ENCODE results near the gene USP49. TPM values are rescaled to one million over a fixed set of nuclear protein-coding genes. Genes with fewer than 3 reads are reported as not detected.
A peak's percentile ranks its signal among the peaks of the same experiment; 100 is the strongest.

Gene USP49
- total RNA-seq, 4 donors from 2014 or later = 2.9 to 17.1 (median 4.1) TPM

GRCh38 chr6:41932378-41932777, 37.2 kb upstream of the USP49 start:
- Histone ChIP-seq H3K4me3 (no peak overlapping the region), H3K36me3 (peaks cover 85% of the 10 kb centered on the region), H3K9me3 (no peaks in the 10 kb centered on the region), H3K27me3 (no peaks in the 10 kb centered on the region), H3K4me1 (peaks cover 15% of the 10 kb centered on the region), H3K27ac (no peak overlapping the region)
- no peak for DNase-seq (ENCODE audit: low spot score in 2 of 2)
- no peak for TF ChIP-seq CTCF (IDR thresholded peaks at IDR 0.05)
- no peak for TF ChIP-seq POLR2AphosphoS5 (IDR thresholded peaks at IDR 0.05)
- no peak for TF ChIP-seq EP300 (IDR thresholded peaks at IDR 0.05)
- WGBS = 93% methylated on average over 15 of the region's 15 CpGs

DNA sequence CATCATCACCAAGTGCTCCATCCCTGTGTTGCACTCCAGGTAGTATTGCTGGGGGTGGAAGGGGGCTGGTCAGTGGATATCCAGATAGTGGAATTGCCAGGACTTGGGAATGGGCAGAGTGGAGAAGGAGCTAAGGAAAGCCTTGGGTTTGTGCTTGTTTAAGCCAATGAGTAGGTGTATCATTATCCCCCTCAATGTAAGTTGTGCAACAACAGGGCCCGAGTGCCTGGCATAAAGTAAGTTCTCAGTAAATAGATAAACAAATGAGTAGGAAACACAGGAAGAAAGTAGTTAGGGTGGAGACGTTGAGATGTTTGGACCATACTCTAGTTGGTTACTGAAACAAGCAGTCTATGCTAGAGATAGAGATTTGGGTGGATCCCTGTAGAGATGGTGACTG, 36.6 kb upstream of the USP49 start:
- peaks cover 11% of the 10 kb centered on the region for H3K4me1 ChIP-seq
- no peak for TF ChIP-seq CTCF (IDR thresholded peaks at IDR 0.05)
- no peaks in the 10 kb centered on the region for H3K9me3 ChIP-seq
- DNase-seq (ENCODE audit: low spot score in 2 of 2) = no peak
- 42% methylated on average over 2 of the region's 2 CpGs for WGBS
- peaks cover 89% of the 10 kb centered on the region for H3K36me3 ChIP-seq
- no peak overlapping the region for H3K4me3 ChIP-seq
- no peak overlapping the region for H3K27ac ChIP-seq
- no peaks in the 10 kb centered on the region for H3K27me3 ChIP-seq

DNA sequence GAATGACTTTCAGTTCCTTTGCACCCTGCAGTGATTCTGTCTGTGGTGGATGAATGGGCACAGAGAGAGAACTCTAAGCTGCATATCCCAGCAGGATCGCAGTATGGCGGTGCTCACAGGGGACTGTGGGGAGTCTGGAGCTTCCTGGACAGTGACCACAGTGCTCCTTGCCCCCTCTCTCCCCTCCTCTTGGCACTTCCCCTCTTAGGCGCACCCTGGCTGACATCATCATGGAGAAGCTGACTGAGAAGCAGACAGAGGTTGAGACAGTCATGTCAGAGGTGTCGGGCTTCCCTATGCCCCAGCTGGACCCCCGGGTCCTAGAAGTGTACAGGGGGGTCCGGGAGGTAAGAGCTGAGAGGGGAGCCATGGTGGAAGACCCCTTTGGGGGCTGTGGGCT, 34.7 kb upstream of the USP49 start:
- no peaks in the 10 kb centered on the region for H3K9me3 ChIP-seq
- 86% methylated on average over 2 of the region's 6 CpGs for WGBS
- DNase-seq (ENCODE audit: low spot score in 2 of 2) = no peak
- H3K4me3 ChIP-seq = no peak overlapping the region
- H3K4me1 ChIP-seq = no peaks in the 10 kb centered on the region
- no peaks in the 10 kb centered on the region for H3K27me3 ChIP-seq
- H3K27ac ChIP-seq = no peak overlapping the region
- no peak for TF ChIP-seq POLR2A (IDR thresholded peaks at IDR 0.05)
- TF ChIP-seq CTCF (IDR thresholded peaks at IDR 0.05) = no peak
- no peak for TF ChIP-seq EP300 (IDR thresholded peaks at IDR 0.05)
- no peak for TF ChIP-seq POLR2AphosphoS5 (IDR thresholded peaks at IDR 0.05)
- H3K36me3 ChIP-seq = peaks cover 86% of the 10 kb centered on the region

- Histone ChIP-seq H3K27me3 (no peaks in the 10 kb centered on the region), H3K9me3 (no peaks in the 10 kb centered on the region), H3K4me1 (peaks cover 21% of the 10 kb centered on the region), H3K4me3 (no peak overlapping the region), H3K27ac (no peak overlapping the region), H3K36me3 (peaks cover 61% of the 10 kb centered on the region)
- WGBS = 84% methylated on average over 6 of the region's 6 CpGs
- no peak for DNase-seq (ENCODE audit: low spot score in 2 of 2)
- TF ChIP-seq EP300 (IDR thresholded peaks at IDR 0.05) = no peak
- no peak for TF ChIP-seq POLR2A (IDR thresholded peaks at IDR 0.05)
- TF ChIP-seq POLR2AphosphoS5 (IDR thresholded peaks at IDR 0.05) = no peak
Measured at GRCh38 chr6:41927253-41927652, 32.1 kb upstream of the USP49 start.

GRCh38 chr6:41922154-41922553, 27.0 kb upstream of the USP49 start:
- TF ChIP-seq EP300 (IDR thresholded peaks at IDR 0.05) (no peak), POLR2A (IDR thresholded peaks at IDR 0.05) (no peak), CTCF (IDR thresholded peaks at IDR 0.05) (no peak), POLR2AphosphoS5 (IDR thresholded peaks at IDR 0.05) (no peak)
- no peak for DNase-seq (ENCODE audit: low spot score in 2 of 2)
- Histone ChIP-seq H3K36me3 (peaks cover 11% of the 10 kb centered on the region), H3K4me1 (peaks cover 51% of the 10 kb centered on the region), H3K9me3 (no peaks in the 10 kb centered on the region), H3K27ac (no peak overlapping the region), H3K27me3 (no peaks in the 10 kb centered on the region), H3K4me3 (peak overlapping the region; percentile 79)
- WGBS = 3% methylated on average over 7 of the region's 7 CpGs

- Histone ChIP-seq H3K27ac (peak overlapping the region; percentile 93), H3K4me1 (peaks cover 51% of the 10 kb centered on the region), H3K4me3 (peak overlapping the region; percentile 79), H3K9me3 (no peaks in the 10 kb centered on the region), H3K27me3 (no peaks in the 10 kb centered on the region), H3K36me3 (peaks cover 10% of the 10 kb centered on the region)
- WGBS = 2% methylated on average over 20 of the region's 20 CpGs
- TF ChIP-seq POLR2A (IDR thresholded peaks at IDR 0.05) = no peak
- TF ChIP-seq EP300 (IDR thresholded peaks at IDR 0.05) = no peak
- no peak for TF ChIP-seq CTCF (IDR thresholded peaks at IDR 0.05)
- TF ChIP-seq POLR2AphosphoS5 (IDR thresholded peaks at IDR 0.05) = no peak
- DNase-seq (ENCODE audit: low spot score in 2 of 2) = no peak
Measured at GRCh38 chr6:41921712-41921998, 26.5 kb upstream of the USP49 start.
